ENCODE results near the gene HSPB7. TPM values are rescaled to one million over a fixed set of nuclear protein-coding genes. Genes with fewer than 3 reads are reported as not detected.

The HSPB7 gene
- total RNA-seq, 5 donors from 2014 or later (not counting 1 experiment from before 2014, with no cell fraction given): 0.19 TPM; not detected in 4

GRCh38 chr1:16012590-16013219 lies 5.1 kb downstream of the HSPB7 start:
- H3K27me3 Mint-ChIP-seq: peaks cover 3 to 21% of the 10 kb centered on the region in 2 donors
- Histone ChIP-seq H3K27me3 (replicated peaks in 1 of 2; ENCODE audit: control insufficient read depth in 2 of 2, extremely low read depth in 1 of 2, insufficient read depth in 2 of 2, low read length in 1 of 2) (peaks cover 0 to 54% of the 10 kb centered on the region in 2 experiments), H3K36me3 (ENCODE audit: control insufficient read depth in 2 of 2, extremely low read depth in 1 of 2, insufficient read depth in 1 of 2, low read length in 1 of 2) (no peaks in the 10 kb centered on the region), H3K9me3 (no peaks in the 10 kb centered on the region), H3K27ac (ENCODE audit: low read length) (no peak overlapping the region), H3K4me1 (ENCODE audit: control insufficient read depth in 1 of 2, extremely low read depth in 1 of 2, insufficient read depth in 2 of 2, low read length in 2 of 2) (peaks cover 3 to 13% of the 10 kb centered on the region in 2 experiments), H3K4me3 (ENCODE audit: control insufficient read depth in 1 of 2, extremely low read depth in 1 of 2, low read length in 1 of 2) (peak overlapping the region; percentile 29 to 59)
- no peak overlapping the region for H3K27ac Mint-ChIP-seq
- WGBS (ENCODE audit: insufficient coverage): 10% methylated on average over 22 of the region's 36 CpGs
- H3K9me3 Mint-ChIP-seq: no peaks in the 10 kb centered on the region
- H3K36me3 Mint-ChIP-seq: no peaks in the 10 kb centered on the region
- peak overlapping the region in 2 of 3 donors; percentile 25 to 52 for H3K4me3 Mint-ChIP-seq
- peaks cover 4 to 7% (median 5%) of the 10 kb centered on the region in 3 donors for H3K4me1 Mint-ChIP-seq
- ChIA-PET POLR2A (interaction anchor here in 1 of 2 donors (0.6 kb wide), 1 partner anchor 467 kb away, joined by 4 read pairs; no protein-coding TSS in a partner anchor), CTCF (no interaction called here)
- ATAC-seq (replicated peaks in 1 of 4): peak; percentile 25 to 59 (median 36)
- DNase-seq: peak in 17 of 35 experiments; percentile 7 to 44 (median 23)

GRCh38 chr1:16011936-16012589 lies 5.8 kb downstream of the HSPB7 start:
- Mint-ChIP-seq H3K27ac (no peak overlapping the region), H3K36me3 (no peaks in the 10 kb centered on the region)
- POLR2A ChIA-PET: interaction anchor here in 1 of 2 donors (0.6 kb wide), 1 partner anchor 466 kb away, joined by 4 read pairs; no protein-coding TSS in a partner anchor

GRCh38 chr1:16010837-16011236 lies 7.0 kb downstream of the HSPB7 start:
- H3K27me3 ChIP-seq (replicated peaks in 1 of 2; ENCODE audit: control insufficient read depth in 2 of 2, extremely low read depth in 1 of 2, insufficient read depth in 2 of 2, low read length in 1 of 2): peaks cover 0 to 47% of the 10 kb centered on the region in 2 experiments
- POLR2A ChIA-PET: no interaction called here
- H3K27ac ChIP-seq (ENCODE audit: low read length): no peak overlapping the region
- no peaks in the 10 kb centered on the region for H3K36me3 Mint-ChIP-seq
- ATAC-seq (replicated peaks in 1 of 4) (no peak), DNase-seq (no peak)
- no peak overlapping the region for H3K27ac Mint-ChIP-seq
- H3K27me3 Mint-ChIP-seq: peaks cover 3 to 19% of the 10 kb centered on the region in 2 donors
- H3K4me3 Mint-ChIP-seq: no peak overlapping the region
- WGBS (ENCODE audit: insufficient coverage): 100% methylated on average over 3 of the region's 3 CpGs
- no peaks in the 10 kb centered on the region for H3K36me3 ChIP-seq (ENCODE audit: control insufficient read depth in 2 of 2, extremely low read depth in 1 of 2, insufficient read depth in 1 of 2, low read length in 1 of 2)
- no peak overlapping the region for H3K4me3 ChIP-seq (ENCODE audit: control insufficient read depth in 1 of 2, extremely low read depth in 1 of 2, low read length in 1 of 2)
- peaks cover 3 to 13% of the 10 kb centered on the region in 2 experiments for H3K4me1 ChIP-seq (ENCODE audit: control insufficient read depth in 1 of 2, extremely low read depth in 1 of 2, insufficient read depth in 2 of 2, low read length in 2 of 2)
- no peaks in the 10 kb centered on the region for H3K9me3 ChIP-seq
- CTCF ChIA-PET: no interaction called here
- peaks cover 4 to 7% (median 5%) of the 10 kb centered on the region in 3 donors for H3K4me1 Mint-ChIP-seq
- no peaks in the 10 kb centered on the region for H3K9me3 Mint-ChIP-seq

More at GRCh38 chr1:16011936-16012589, 5.8 kb downstream of the HSPB7 start:
- WGBS (ENCODE audit: insufficient coverage): 94% methylated on average over 6 of the region's 11 CpGs
- Mint-ChIP-seq H3K4me3 (peak overlapping the region in 2 of 3 donors; percentile 25 to 52), H3K4me1 (peaks cover 4 to 7% (median 5%) of the 10 kb centered on the region in 3 donors), H3K27me3 (peaks cover 3 to 21% of the 10 kb centered on the region in 2 donors), H3K9me3 (no peaks in the 10 kb centered on the region)
- H3K9me3 ChIP-seq: no peaks in the 10 kb centered on the region
- peaks cover 3 to 13% of the 10 kb centered on the region in 2 experiments for H3K4me1 ChIP-seq (ENCODE audit: control insufficient read depth in 1 of 2, extremely low read depth in 1 of 2, insufficient read depth in 2 of 2, low read length in 2 of 2)
- no peak overlapping the region for H3K27ac ChIP-seq (ENCODE audit: low read length)
- CTCF ChIA-PET: no interaction called here
- no peak for ATAC-seq (replicated peaks in 1 of 4)
- DNase-seq: no peak
- peak overlapping the region in 1 of 2 donors; percentile 59 for H3K4me3 ChIP-seq (ENCODE audit: control insufficient read depth in 1 of 2, extremely low read depth in 1 of 2, low read length in 1 of 2)
- no peaks in the 10 kb centered on the region for H3K36me3 ChIP-seq (ENCODE audit: control insufficient read depth in 2 of 2, extremely low read depth in 1 of 2, insufficient read depth in 1 of 2, low read length in 1 of 2)
- H3K27me3 ChIP-seq (replicated peaks in 1 of 2; ENCODE audit: control insufficient read depth in 2 of 2, extremely low read depth in 1 of 2, insufficient read depth in 2 of 2, low read length in 1 of 2): peaks cover 0 to 54% of the 10 kb centered on the region in 2 experiments

GRCh38 chr1:16009678-16010077 lies 8.2 kb downstream of the HSPB7 start:
- H3K4me3 ChIP-seq (ENCODE audit: control insufficient read depth in 1 of 2, extremely low read depth in 1 of 2, low read length in 1 of 2): no peak overlapping the region
- ATAC-seq (replicated peaks in 1 of 4) (no peak), DNase-seq (no peak)
- H3K4me3 Mint-ChIP-seq: no peak overlapping the region
- no peaks in the 10 kb centered on the region for H3K9me3 Mint-ChIP-seq
- POLR2A ChIA-PET: no interaction called here
- H3K27ac ChIP-seq (ENCODE audit: low read length): no peak overlapping the region
- no peaks in the 10 kb centered on the region for H3K36me3 ChIP-seq (ENCODE audit: control insufficient read depth in 2 of 2, extremely low read depth in 1 of 2, insufficient read depth in 1 of 2, low read length in 1 of 2)
- no peaks in the 10 kb centered on the region for H3K9me3 ChIP-seq
- peaks cover 4 to 7% (median 5%) of the 10 kb centered on the region in 3 donors for H3K4me1 Mint-ChIP-seq
- H3K27me3 ChIP-seq (replicated peaks in 1 of 2; ENCODE audit: control insufficient read depth in 2 of 2, extremely low read depth in 1 of 2, insufficient read depth in 2 of 2, low read length in 1 of 2): peaks cover 0 to 40% of the 10 kb centered on the region in 2 experiments
- H3K36me3 Mint-ChIP-seq: no peaks in the 10 kb centered on the region
- peaks cover 3 to 10% of the 10 kb centered on the region in 2 donors for H3K27me3 Mint-ChIP-seq
- H3K4me1 ChIP-seq (ENCODE audit: control insufficient read depth in 1 of 2, extremely low read depth in 1 of 2, insufficient read depth in 2 of 2, low read length in 2 of 2): peaks cover 3 to 13% of the 10 kb centered on the region in 2 experiments
- H3K27ac Mint-ChIP-seq: no peak overlapping the region
- 92% methylated on average over 11 of the region's 11 CpGs for WGBS (ENCODE audit: insufficient coverage)
- CTCF ChIA-PET: interaction anchor here in 1 of 2 donors (1.0 kb wide), 1 partner anchor 23 kb away, joined by 3 read pairs; no protein-coding TSS in a partner anchor

- POLR2A ChIA-PET: no interaction called here
- no peaks in the 10 kb centered on the region for H3K9me3 Mint-ChIP-seq
- H3K27ac ChIP-seq (ENCODE audit: low read length): no peak overlapping the region
- H3K36me3 Mint-ChIP-seq: no peaks in the 10 kb centered on the region
- peaks cover 0 to 36% of the 10 kb centered on the region in 2 experiments for H3K27me3 ChIP-seq (replicated peaks in 1 of 2; ENCODE audit: control insufficient read depth in 2 of 2, extremely low read depth in 1 of 2, insufficient read depth in 2 of 2, low read length in 1 of 2)
- no peak overlapping the region for H3K4me3 ChIP-seq (ENCODE audit: control insufficient read depth in 1 of 2, extremely low read depth in 1 of 2, low read length in 1 of 2)
- H3K9me3 ChIP-seq: no peaks in the 10 kb centered on the region
- H3K4me1 Mint-ChIP-seq: peaks cover 4 to 5% (median 5%) of the 10 kb centered on the region in 3 donors
- no peaks in the 10 kb centered on the region for H3K36me3 ChIP-seq (ENCODE audit: control insufficient read depth in 2 of 2, extremely low read depth in 1 of 2, insufficient read depth in 1 of 2, low read length in 1 of 2)
- ATAC-seq (replicated peaks in 1 of 4) (peak; percentile 54 to 72 (median 62)), DNase-seq (peak; percentile 24 to 81 (median 61))
- H3K27me3 Mint-ChIP-seq: peaks cover 3 to 4% of the 10 kb centered on the region in 2 donors
- no peak overlapping the region for H3K4me3 Mint-ChIP-seq
- peaks cover 3 to 13% of the 10 kb centered on the region in 2 experiments for H3K4me1 ChIP-seq (ENCODE audit: control insufficient read depth in 1 of 2, extremely low read depth in 1 of 2, insufficient read depth in 2 of 2, low read length in 2 of 2)
- no peak overlapping the region for H3K27ac Mint-ChIP-seq
- WGBS (ENCODE audit: insufficient coverage): 0% methylated on average over 3 of the region's 4 CpGs
- CTCF ChIA-PET: interaction anchor here in 1 of 2 donors (1.0 kb wide), 1 partner anchor 22 kb away, joined by 3 read pairs; no protein-coding TSS in a partner anchor
Observed at GRCh38 chr1:16009030-16009460, 8.8 kb downstream of the HSPB7 start.

GRCh38 chr1:16007671-16008341 lies 10.0 kb downstream of the HSPB7 start:
- 59% methylated on average over 2 of the region's 6 CpGs for WGBS (ENCODE audit: insufficient coverage)
- ChIA-PET CTCF (interaction anchor here (0.5 to 1.0 kb wide), 6 partner anchors 21 to 192 kb away, joined by 3 read pairs; no protein-coding TSS in a partner anchor), POLR2A (no interaction called here)
- Mint-ChIP-seq H3K36me3 (no peaks in the 10 kb centered on the region), H3K27ac (no peak overlapping the region), H3K4me1 (peaks cover 4 to 5% (median 5%) of the 10 kb centered on the region in 3 donors), H3K4me3 (no peak overlapping the region), H3K9me3 (no peaks in the 10 kb centered on the region), H3K27me3 (peaks cover 0 to 3% of the 10 kb centered on the region in 2 donors)
- Histone ChIP-seq H3K4me3 (ENCODE audit: control insufficient read depth in 1 of 2, extremely low read depth in 1 of 2, low read length in 1 of 2) (no peak overlapping the region), H3K4me1 (ENCODE audit: control insufficient read depth in 1 of 2, extremely low read depth in 1 of 2, insufficient read depth in 2 of 2, low read length in 2 of 2) (peaks cover 3 to 7% of the 10 kb centered on the region in 2 experiments), H3K36me3 (ENCODE audit: control insufficient read depth in 2 of 2, extremely low read depth in 1 of 2, insufficient read depth in 1 of 2, low read length in 1 of 2) (no peaks in the 10 kb centered on the region), H3K27ac (ENCODE audit: low read length) (no peak overlapping the region), H3K27me3 (replicated peaks in 1 of 2; ENCODE audit: control insufficient read depth in 2 of 2, extremely low read depth in 1 of 2, insufficient read depth in 2 of 2, low read length in 1 of 2) (peaks cover 0 to 24% of the 10 kb centered on the region in 2 experiments), H3K9me3 (no peaks in the 10 kb centered on the region)
- DNase-seq (no peak), ATAC-seq (replicated peaks in 1 of 4) (no peak)
